ENCODE data around the gene NUDT22. TPM values are rescaled to one million over a fixed set of nuclear protein-coding genes. Genes with fewer than 3 reads are reported as not detected.

Gene NUDT22, protein sequence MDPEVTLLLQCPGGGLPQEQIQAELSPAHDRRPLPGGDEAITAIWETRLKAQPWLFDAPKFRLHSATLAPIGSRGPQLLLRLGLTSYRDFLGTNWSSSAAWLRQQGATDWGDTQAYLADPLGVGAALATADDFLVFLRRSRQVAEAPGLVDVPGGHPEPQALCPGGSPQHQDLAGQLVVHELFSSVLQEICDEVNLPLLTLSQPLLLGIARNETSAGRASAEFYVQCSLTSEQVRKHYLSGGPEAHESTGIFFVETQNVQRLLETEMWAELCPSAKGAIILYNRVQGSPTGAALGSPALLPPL
- 10 to 100 TPM; 44.5 to 66.1 (median 54.4) TPM for total RNA-seq

DNA sequence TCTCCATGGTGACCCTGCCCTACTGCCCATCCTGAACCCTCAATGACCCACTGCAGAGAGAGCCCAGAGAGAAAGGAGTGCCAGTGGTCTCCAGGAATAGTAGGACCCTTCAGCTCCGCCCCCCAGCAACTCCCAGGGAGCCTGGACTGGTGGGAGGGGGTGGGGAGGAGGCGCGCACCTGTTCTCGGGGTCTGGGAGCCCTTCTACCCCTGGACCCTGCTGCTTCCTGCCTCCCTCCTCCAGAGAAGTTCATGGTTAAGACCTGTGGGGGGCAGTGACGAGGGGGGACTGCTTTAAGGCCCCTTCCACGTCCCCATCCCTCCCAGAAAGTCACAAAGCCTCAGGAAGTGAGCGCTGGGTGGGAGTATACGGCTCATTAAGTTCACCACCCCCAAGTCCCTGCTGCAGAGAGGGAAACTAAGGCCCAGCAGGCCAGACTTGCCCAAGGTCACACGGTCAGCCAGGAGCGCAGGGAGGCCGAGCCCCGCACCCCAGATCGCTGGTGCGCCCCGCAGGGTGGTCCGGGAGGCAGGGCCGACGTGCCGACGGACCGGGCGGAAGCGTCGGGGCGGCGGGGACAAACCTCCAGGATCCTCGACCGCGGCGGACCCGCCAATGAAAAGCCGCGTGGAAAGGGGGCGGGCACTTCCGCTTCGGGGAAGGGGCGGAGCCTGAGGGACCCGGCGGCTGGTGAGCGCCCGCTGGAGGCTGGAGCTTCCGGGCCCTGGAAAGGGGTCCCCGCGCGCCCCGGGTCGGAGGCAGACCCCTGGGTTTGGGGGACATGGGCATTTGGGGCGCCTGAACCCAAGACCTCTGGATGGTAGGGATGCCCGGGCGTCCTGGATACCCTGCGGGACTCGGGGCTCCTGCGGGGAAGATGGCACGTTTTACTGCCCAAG lies at the start of gene NUDT22, which contains the start of gene TRPT1:
TSS of gene NUDT22 (plus strand) at position 667 of the 899 bp plus-strand sequence. CDS start 379 bp downstream, outside the sequence.
TSS of gene TRPT1 (minus strand) at position 579 of the 899 bp plus-strand sequence. CDS start at position 253, 326 bp downstream.
- Histone ChIP-seq H3K36me3 (no peaks in the 10 kb centered on the region), H3K9me3 (no peaks in the 10 kb centered on the region), H3K4me3 (peak within 1 kb of the TSS; percentile 88), H3K27me3 (no peaks in the 10 kb centered on the region), H3K4me1 (peaks cover 64% of the 10 kb centered on the region), H3K27ac (peak within 1 kb of the TSS; percentile 89)
- WGBS = no CpG with 5 or more reads among the region's 54 CpGs
- peak; percentile 96 to 97 for DNase-seq (ENCODE audit: low spot score in 2 of 2)
- TF ChIP-seq, protein P1, sequence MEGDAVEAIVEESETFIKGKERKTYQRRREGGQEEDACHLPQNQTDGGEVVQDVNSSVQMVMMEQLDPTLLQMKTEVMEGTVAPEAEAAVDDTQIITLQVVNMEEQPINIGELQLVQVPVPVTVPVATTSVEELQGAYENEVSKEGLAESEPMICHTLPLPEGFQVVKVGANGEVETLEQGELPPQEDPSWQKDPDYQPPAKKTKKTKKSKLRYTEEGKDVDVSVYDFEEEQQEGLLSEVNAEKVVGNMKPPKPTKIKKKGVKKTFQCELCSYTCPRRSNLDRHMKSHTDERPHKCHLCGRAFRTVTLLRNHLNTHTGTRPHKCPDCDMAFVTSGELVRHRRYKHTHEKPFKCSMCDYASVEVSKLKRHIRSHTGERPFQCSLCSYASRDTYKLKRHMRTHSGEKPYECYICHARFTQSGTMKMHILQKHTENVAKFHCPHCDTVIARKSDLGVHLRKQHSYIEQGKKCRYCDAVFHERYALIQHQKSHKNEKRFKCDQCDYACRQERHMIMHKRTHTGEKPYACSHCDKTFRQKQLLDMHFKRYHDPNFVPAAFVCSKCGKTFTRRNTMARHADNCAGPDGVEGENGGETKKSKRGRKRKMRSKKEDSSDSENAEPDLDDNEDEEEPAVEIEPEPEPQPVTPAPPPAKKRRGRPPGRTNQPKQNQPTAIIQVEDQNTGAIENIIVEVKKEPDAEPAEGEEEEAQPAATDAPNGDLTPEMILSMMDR (IDR thresholded peaks at IDR 0.05) = no peak
- no peak for TF ChIP-seq EP300 (IDR thresholded peaks at IDR 0.05)
- peak; percentile 50 to 79 for TF ChIP-seq POLR2A (IDR thresholded peaks at IDR 0.05)
- peak; percentile 27 to 45 (median 42) for TF ChIP-seq POLR2AphosphoS5 (IDR thresholded peaks at IDR 0.05)

- WGBS = 92% methylated on average over 8 of the region's 8 CpGs
- Histone ChIP-seq H3K27me3 (no peaks in the 10 kb centered on the region), H3K27ac (no peak overlapping the region), H3K36me3 (no peaks in the 10 kb centered on the region), H3K4me3 (no peak overlapping the region), H3K9me3 (no peaks in the 10 kb centered on the region), H3K4me1 (peaks cover 14% of the 10 kb centered on the region)
- no peak for DNase-seq (ENCODE audit: low spot score in 2 of 2)
- TF ChIP-seq EP300 (IDR thresholded peaks at IDR 0.05) (no peak), POLR2A (IDR thresholded peaks at IDR 0.05) (no peak), POLR2AphosphoS5 (IDR thresholded peaks at IDR 0.05) (no peak)
- TF ChIP-seq, protein P1 (IDR thresholded peaks at IDR 0.05) = no peak
These were observed 49.3 kb upstream of the NUDT22 start for GRCh38 chr11:64176751-64177150.

- no peak overlapping the region for H3K4me3 ChIP-seq
- H3K9me3 ChIP-seq = no peaks in the 10 kb centered on the region
- TF ChIP-seq POLR2A (IDR thresholded peaks at IDR 0.05) = no peak
- no peak overlapping the region for H3K27ac ChIP-seq
- no peaks in the 10 kb centered on the region for H3K36me3 ChIP-seq
- WGBS = 91% methylated on average over 1 of the region's 1 CpG
- peaks cover 29% of the 10 kb centered on the region for H3K4me1 ChIP-seq
- H3K27me3 ChIP-seq = no peaks in the 10 kb centered on the region
- DNase-seq (ENCODE audit: low spot score in 2 of 2) = no peak
These were observed 47.9 kb upstream of the NUDT22 start for GRCh38 chr11:64178203-64178602.

- H3K36me3 ChIP-seq = no peaks in the 10 kb centered on the region
- TF ChIP-seq POLR2A (IDR thresholded peaks at IDR 0.05) (no peak), POLR2AphosphoS5 (IDR thresholded peaks at IDR 0.05) (no peak), EP300 (IDR thresholded peaks at IDR 0.05) (no peak)
- TF ChIP-seq, protein P1 (IDR thresholded peaks at IDR 0.05) = no peak
- WGBS = 92% methylated on average over 9 of the region's 12 CpGs
- no peak overlapping the region for H3K4me3 ChIP-seq
- no peaks in the 10 kb centered on the region for H3K27me3 ChIP-seq
- no peaks in the 10 kb centered on the region for H3K9me3 ChIP-seq
- no peak overlapping the region for H3K27ac ChIP-seq
- DNase-seq (ENCODE audit: low spot score in 2 of 2) = no peak
- H3K4me1 ChIP-seq = peaks cover 38% of the 10 kb centered on the region
These were observed 47.0 kb upstream of the NUDT22 start for GRCh38 chr11:64178951-64179639.

- Histone ChIP-seq H3K27me3 (no peaks in the 10 kb centered on the region), H3K4me1 (peaks cover 48% of the 10 kb centered on the region), H3K36me3 (no peaks in the 10 kb centered on the region), H3K4me3 (no peak overlapping the region), H3K27ac (peak overlapping the region; percentile 74), H3K9me3 (no peaks in the 10 kb centered on the region)
- WGBS = 58% methylated on average over 5 of the region's 5 CpGs
- DNase-seq (ENCODE audit: low spot score in 2 of 2) = no peak
- TF ChIP-seq EP300 (IDR thresholded peaks at IDR 0.05) (no peak), POLR2A (IDR thresholded peaks at IDR 0.05) (no peak)
These were observed 45.2 kb upstream of the NUDT22 start for GRCh38 chr11:64180891-64181290.
